ENCODE measurements around the gene ZNF579. TPM values are rescaled to one million over a fixed set of nuclear protein-coding genes. Genes with fewer than 3 reads are reported as not detected.

ZNF579 gene
- total and polyA plus RNA-seq, 2 of the 13 experiments (the other 11 are each of a cell fraction or from before 2014, with no cell fraction given): 2.1 to 2.9 TPM

DNA sequence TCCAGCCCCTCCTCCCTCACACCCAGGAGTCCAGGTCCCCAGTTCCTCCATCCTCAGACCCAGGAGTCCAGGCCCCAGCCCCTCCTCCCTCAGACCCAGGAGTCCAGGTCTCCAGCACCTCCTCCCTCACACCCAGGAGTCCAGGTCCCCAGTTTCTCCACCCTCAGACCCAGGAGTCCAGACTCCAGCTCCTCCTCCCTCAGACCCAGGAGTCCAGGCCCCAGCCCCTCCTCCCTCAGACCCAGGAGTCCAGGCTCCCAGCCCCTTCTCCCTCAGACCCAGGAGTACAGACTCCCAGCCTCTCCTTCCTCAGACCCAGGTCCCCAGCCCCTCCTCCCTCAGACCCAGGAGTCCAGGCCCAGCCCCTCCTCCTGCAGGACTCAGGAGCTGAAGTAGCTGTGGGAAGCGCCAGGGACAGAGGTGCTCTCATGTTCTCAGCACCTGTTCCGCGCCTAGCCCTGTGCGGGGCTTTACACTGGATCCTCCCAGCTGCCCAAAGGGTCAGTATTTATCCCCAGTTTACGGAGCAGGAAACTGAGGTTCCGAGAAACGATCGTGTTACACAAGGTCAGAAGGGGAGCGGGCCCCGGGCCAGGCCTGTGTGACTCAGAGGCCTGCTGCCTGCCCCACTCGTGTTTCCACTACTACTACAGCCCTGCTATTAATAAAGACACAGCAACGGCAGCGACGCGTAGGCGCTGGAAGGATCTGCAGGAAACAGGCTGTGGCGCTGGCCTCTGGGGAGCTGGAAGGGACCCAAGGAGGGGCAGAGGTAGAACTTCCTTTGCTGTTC, 33.6 kb downstream of the ZNF579 start (continued):
- TF ChIP-seq ZNF121 (CRISPR knock-in tag; IDR thresholded peaks at IDR 0.05) (0 out of 2 replicates have a peak, but pooled peaks have one; percentile 18), HMG20A (CRISPR knock-in tag; IDR thresholded peaks at IDR 0.05; ENCODE audit: borderline replicate concordance) (peak; percentile 55; the same call in 1 of the 2 replicates), ZNF331 (CRISPR knock-in tag; IDR thresholded peaks at IDR 0.05) (peak; percentile 23; the same call in 1 of the 2 replicates), ZMYM3 (CRISPR knock-in tag; IDR thresholded peaks at IDR 0.05) (peak; percentile 72), ZNF709 (CRISPR knock-in tag; IDR thresholded peaks at IDR 0.05) (no peak), NFE2L1 (CRISPR knock-in tag; IDR thresholded peaks at IDR 0.05; ENCODE audit: borderline replicate concordance) (no peak), FLYWCH1 (CRISPR knock-in tag; IDR thresholded peaks at IDR 0.05) (no peak), SALL1 (CRISPR knock-in tag; IDR thresholded peaks at IDR 0.05) (peak; percentile 20; the same call in 1 of the 2 replicates), ZNF598 (CRISPR knock-in tag; IDR thresholded peaks at IDR 0.05; ENCODE audit: borderline replicate concordance) (no peak), ZNF17 (CRISPR knock-in tag; IDR thresholded peaks at IDR 0.05) (no peak), ZNF749 (CRISPR knock-in tag; IDR thresholded peaks at IDR 0.05; ENCODE audit: borderline replicate concordance) (no peak), ZNF253 (CRISPR knock-in tag; IDR thresholded peaks at IDR 0.05; ENCODE audit: borderline replicate concordance) (no peak), BCL6 (CRISPR knock-in tag; IDR thresholded peaks at IDR 0.05) (no peak), YEATS2 (CRISPR knock-in tag; IDR thresholded peaks at IDR 0.05; ENCODE audit: borderline replicate concordance) (no peak), NR2F1 (CRISPR knock-in tag; IDR thresholded peaks at IDR 0.05) (0 out of 4 replicates have a peak, but pooled peaks of 1 of the 2 experiments have one; percentile 13), ADNP (CRISPR knock-in tag; IDR thresholded peaks at IDR 0.05) (peak; percentile 39; the same call in 1 of the 2 replicates), GATAD2A (CRISPR knock-in tag; IDR thresholded peaks at IDR 0.05) (peak; percentile 33; the same call in 1 of the 2 replicates), RXRB (CRISPR knock-in tag; IDR thresholded peaks at IDR 0.05; ENCODE audit: borderline replicate concordance) (peak; percentile 32; the same call in 1 of the 2 replicates), FOSL2 (CRISPR knock-in tag; IDR thresholded peaks at IDR 0.05) (peak; percentile 77), ZFY (CRISPR knock-in tag; IDR thresholded peaks at IDR 0.05) (0 out of 2 replicates have a peak, but pooled peaks have one; percentile 25), FIP1L1 (IDR thresholded peaks at IDR 0.05; ENCODE audit: borderline replicate concordance, insufficient read depth, low read depth, low read length) (no peak)
- TF ChIP-seq, protein P1, sequence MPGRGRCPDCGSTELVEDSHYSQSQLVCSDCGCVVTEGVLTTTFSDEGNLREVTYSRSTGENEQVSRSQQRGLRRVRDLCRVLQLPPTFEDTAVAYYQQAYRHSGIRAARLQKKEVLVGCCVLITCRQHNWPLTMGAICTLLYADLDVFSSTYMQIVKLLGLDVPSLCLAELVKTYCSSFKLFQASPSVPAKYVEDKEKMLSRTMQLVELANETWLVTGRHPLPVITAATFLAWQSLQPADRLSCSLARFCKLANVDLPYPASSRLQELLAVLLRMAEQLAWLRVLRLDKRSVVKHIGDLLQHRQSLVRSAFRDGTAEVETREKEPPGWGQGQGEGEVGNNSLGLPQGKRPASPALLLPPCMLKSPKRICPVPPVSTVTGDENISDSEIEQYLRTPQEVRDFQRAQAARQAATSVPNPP (CRISPR knock-in tag; IDR thresholded peaks at IDR 0.05): no peak
- TF ChIP-seq, protein P2, sequence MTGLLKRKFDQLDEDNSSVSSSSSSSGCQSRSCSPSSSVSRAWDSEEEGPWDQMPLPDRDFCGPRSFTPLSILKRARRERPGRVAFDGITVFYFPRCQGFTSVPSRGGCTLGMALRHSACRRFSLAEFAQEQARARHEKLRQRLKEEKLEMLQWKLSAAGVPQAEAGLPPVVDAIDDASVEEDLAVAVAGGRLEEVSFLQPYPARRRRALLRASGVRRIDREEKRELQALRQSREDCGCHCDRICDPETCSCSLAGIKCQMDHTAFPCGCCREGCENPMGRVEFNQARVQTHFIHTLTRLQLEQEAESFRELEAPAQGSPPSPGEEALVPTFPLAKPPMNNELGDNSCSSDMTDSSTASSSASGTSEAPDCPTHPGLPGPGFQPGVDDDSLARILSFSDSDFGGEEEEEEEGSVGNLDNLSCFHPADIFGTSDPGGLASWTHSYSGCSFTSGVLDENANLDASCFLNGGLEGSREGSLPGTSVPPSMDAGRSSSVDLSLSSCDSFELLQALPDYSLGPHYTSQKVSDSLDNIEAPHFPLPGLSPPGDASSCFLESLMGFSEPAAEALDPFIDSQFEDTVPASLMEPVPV (CRISPR knock-in tag; IDR thresholded peaks at IDR 0.05): no peak
- TF ChIP-seq, protein P3, sequence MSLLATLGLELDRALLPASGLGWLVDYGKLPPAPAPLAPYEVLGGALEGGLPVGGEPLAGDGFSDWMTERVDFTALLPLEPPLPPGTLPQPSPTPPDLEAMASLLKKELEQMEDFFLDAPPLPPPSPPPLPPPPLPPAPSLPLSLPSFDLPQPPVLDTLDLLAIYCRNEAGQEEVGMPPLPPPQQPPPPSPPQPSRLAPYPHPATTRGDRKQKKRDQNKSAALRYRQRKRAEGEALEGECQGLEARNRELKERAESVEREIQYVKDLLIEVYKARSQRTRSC (CRISPR knock-in tag; IDR thresholded peaks at IDR 0.05; ENCODE audit: low read depth): no peak
- TF ChIP-seq, protein P4, sequence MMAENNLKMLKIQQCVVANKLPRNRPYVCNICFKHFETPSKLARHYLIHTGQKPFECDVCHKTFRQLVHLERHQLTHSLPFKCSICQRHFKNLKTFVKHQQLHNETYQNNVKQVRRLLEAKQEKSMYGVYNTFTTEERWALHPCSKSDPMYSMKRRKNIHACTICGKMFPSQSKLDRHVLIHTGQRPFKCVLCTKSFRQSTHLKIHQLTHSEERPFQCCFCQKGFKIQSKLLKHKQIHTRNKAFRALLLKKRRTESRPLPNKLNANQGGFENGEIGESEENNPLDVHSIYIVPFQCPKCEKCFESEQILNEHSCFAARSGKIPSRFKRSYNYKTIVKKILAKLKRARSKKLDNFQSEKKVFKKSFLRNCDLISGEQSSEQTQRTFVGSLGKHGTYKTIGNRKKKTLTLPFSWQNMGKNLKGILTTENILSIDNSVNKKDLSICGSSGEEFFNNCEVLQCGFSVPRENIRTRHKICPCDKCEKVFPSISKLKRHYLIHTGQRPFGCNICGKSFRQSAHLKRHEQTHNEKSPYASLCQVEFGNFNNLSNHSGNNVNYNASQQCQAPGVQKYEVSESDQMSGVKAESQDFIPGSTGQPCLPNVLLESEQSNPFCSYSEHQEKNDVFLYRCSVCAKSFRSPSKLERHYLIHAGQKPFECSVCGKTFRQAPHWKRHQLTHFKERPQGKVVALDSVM (CRISPR knock-in tag; IDR thresholded peaks at IDR 0.05): 0 out of 2 replicates have a peak, but pooled peaks have one; percentile 24
